Renal pelvis (tissue), 4 donors: ENCODE measurements around the gene PFKFB3. TPM values are rescaled to one million over a fixed set of nuclear protein-coding genes. Genes with fewer than 3 reads are reported as not detected.

Source experiments
- DNase-seq: peaks from one replicate; pipeline ENCODE4 v3.0.0-alpha.2; 2013
- polyA plus RNA-seq, 3 donors: library from polyadenylated mRNA; unstranded; fragments of 120-200 nt; gene quantifications; one replicate each; pipeline ENCODE4 v1.2.1, GENCODE V29; 2013; ENCODE audit not compliant: insufficient read length in 3 of 3

The PFKFB3 gene
- polyA plus RNA-seq, 3 donors, result 31.4 to 43.8 (median 31.5) TPM

DNA sequence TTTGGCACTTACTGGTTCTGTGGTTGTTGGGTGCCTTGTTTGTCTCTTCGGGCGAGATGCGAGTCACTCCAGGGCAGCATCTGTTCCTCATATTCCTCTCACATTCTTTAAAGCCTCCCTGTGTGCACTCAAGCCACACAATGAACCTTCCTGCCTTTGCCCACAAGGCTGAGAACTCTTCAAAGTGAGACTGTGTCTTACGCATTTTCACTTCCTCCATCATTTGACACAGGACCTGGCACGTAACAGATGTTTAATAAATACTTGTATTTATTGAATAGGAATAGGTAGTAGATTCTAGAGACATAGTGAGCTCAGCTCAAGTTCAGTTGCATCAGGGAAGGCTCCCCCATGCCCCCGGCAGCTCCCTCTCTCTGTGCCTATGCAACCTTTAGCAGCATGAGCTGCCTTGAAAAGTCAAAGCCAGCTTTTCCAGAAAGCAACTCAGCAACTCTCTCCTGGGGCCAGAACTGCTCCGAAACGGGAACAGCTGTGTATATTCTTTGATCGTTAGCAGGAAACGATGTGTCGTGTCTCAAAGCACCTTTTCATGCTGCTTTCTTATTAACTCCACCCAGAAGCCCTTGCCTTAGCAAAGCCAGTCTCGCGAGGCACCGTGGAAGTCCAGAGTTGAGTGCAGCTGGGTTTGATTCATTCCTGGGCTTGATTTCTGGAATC lies 97.5 kb downstream of the PFKFB3 start:
- no peak for DNase-seq

- DNase-seq, result no peak
Observed at GRCh38 chr10:6300784-6301460, 98.2 kb downstream of the PFKFB3 start.

DNA sequence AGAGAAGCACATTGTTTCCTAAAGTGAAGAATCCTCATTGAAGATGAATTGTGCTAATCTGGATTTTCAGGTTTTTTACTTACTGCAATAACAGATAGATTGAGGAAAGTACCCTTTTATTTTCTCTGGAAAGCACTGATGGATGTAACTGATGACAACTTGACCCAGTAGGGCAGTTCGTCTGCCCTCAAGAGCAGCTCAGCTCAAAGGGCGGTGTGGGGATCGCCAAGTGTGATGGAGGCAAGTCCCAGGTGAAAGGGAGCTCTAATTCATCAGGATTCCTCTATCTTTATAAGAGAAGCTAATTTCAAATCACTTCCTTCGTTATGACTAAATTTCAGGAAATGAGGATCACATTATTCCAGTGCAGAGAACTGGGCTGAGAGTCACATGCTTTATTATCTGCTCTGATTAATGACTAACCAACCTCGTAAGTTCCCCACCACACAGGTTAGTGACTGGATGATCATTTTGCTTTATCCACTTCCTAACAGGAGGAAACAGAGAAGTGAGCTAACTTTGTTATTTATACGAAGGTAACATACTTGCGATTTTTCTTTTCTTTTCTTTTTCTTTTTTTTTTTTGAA lies 98.8 kb downstream of the PFKFB3 start:
- no peak for DNase-seq

Other genes starting within 250 kb of the PFKFB3 start
- gene IL15RA, start 225.4 kb upstream of the PFKFB3 start, polyA plus RNA-seq, result 1 to 10 TPM; 1.8 to 2.2 (median 1.9) TPM
- not detected for gene IL2RA, start 140.6 kb upstream of the PFKFB3 start, polyA plus RNA-seq
- 100 to 1,000 TPM; 140 to 211 (median 193) TPM for gene RBM17, start 113.9 kb upstream of the PFKFB3 start, polyA plus RNA-seq